Suprapubic skin (tissue), 3 donors: ENCODE data around the gene SNX21.

Experiments used
- CTCF ChIP-seq, 2 donors: fragments of 200-600 bp in 1 of 2; fragments of 450-650 bp in 1 of 2; sonication (generic) in 1 of 2; IDR thresholded peaks; one replicate each; pipeline ENCODE4 v1.5.1; 2016 to 2019; ENCODE audit warnings: antibody characterized with exemption in 2 of 2, mild to moderate bottlenecking in 1 of 2, moderate library complexity in 1 of 2
- POLR2A ChIP-seq, 2 donors: fragments of 450-650 bp; IDR thresholded peaks; one replicate each; pipeline ENCODE4 v1.6.1; 2017; ENCODE audit warnings: antibody characterized with exemption in 2 of 2, mild to moderate bottlenecking in 2 of 2, moderate library complexity in 2 of 2

GRCh38 chr20:45867819-45868176 is 34.2 kb downstream of the SNX21 start:
- TF ChIP-seq CTCF (IDR thresholded peaks at IDR 0.05) (no peak), POLR2A (IDR thresholded peaks at IDR 0.05) (no peak)
